Body of pancreas (tissue), 4 donors: ENCODE data around the gene CEACAM3.

ENCODE experiments used
- CTCF ChIP-seq, 7 experiments: fragments of 450-650 bp in 4 of 7; fragments of 200-600 bp in 3 of 7; sonication (generic) in 3 of 7; IDR thresholded peaks; one replicate each; pipeline ENCODE4 v1.5.1; 2016 to 2019; ENCODE audit warnings: antibody characterized with exemption in 7 of 7
- POLR2A ChIP-seq, 3 donors: fragments of 450-650 bp; IDR thresholded peaks; one replicate each; pipeline ENCODE4 v1.6.1; 2016; ENCODE audit warnings: antibody characterized with exemption in 3 of 3, mild to moderate bottlenecking in 2 of 3

GRCh38 chr19:41859618-41860418, 63.4 kb downstream of the CEACAM3 start, which contains the start of gene RPS19:
- TF ChIP-seq CTCF (IDR thresholded peaks at IDR 0.05) (peak; percentile 38 to 94 (median 88)), POLR2A (IDR thresholded peaks at IDR 0.05) (peak; percentile 84 to 88 (median 85))
